GM23338 (cell line): Measurements from ENCODE around the gene GALNT14. TPM values are rescaled to one million over a fixed set of nuclear protein-coding genes. Genes with fewer than 3 reads are reported as not detected.

ENCODE experiments used
- ATAC-seq: fragments of 200-7000 bp; cut with Tn5 transposase; 3 replicates; pipeline ENCODE4 v1.9.1; 2020
- DNase-seq: peaks from one replicate; pipeline ENCODE4 v3.0.0-alpha.2; 2015; ENCODE audit warnings: low spot score
- H2AFZ ChIP-seq: fragments of 200-600 bp; sonication (generic); 2 replicates; pipeline ENCODE4 v1.8.0; 2016; ENCODE audit warnings: antibody characterized with exemption, mild to moderate bottlenecking, moderate library complexity
- H3F3A ChIP-seq: fragments of 200-600 bp; sonication (generic); replicated peaks from 2 replicates; pipeline ENCODE4 v1.8.0; 2017; ENCODE audit warnings: antibody characterized with exemption, mixed run types, low read depth
- H3K27ac ChIP-seq: fragments of 200-600 bp; sonication (generic); 2 replicates; pipeline ENCODE4 v1.6.1; 2016; ENCODE audit warnings: low read depth
- H3K27me3 ChIP-seq: fragments of 200-600 bp; sonication (generic); 2 replicates; pipeline ENCODE4 v1.8.0; 2016; ENCODE audit warnings: mild to moderate bottlenecking, mixed run types, moderate library complexity; ENCODE audit not compliant: insufficient read depth
- H3K36me3 ChIP-seq: fragments of 200-600 bp; sonication (generic); 2 replicates; pipeline ENCODE4 v1.8.0; 2016; ENCODE audit warnings: mild to moderate bottlenecking; ENCODE audit not compliant: insufficient read depth
- H3K4me1 ChIP-seq: fragments of 200-600 bp; sonication (generic); 2 replicates; pipeline ENCODE4 v1.8.0; 2016; ENCODE audit warnings: mild to moderate bottlenecking, moderate library complexity; ENCODE audit not compliant: insufficient read depth
- H3K4me2 ChIP-seq: fragments of 200-600 bp; sonication (generic); 2 replicates; pipeline ENCODE4 v1.7.1; 2017; ENCODE audit warnings: mixed run types
- H3K4me3 ChIP-seq: fragments of 200-600 bp; sonication (generic); 2 replicates; pipeline ENCODE4 v1.6.1; 2016; ENCODE audit warnings: mixed run types
- H3K79me2 ChIP-seq: fragments of 200-600 bp; sonication (generic); replicated peaks from 2 replicates; pipeline ENCODE4 v1.8.0; 2017; ENCODE audit warnings: mild to moderate bottlenecking; ENCODE audit not compliant: insufficient read depth
- H3K9me2 ChIP-seq: fragments of 200-600 bp; sonication (generic); 2 replicates; pipeline ENCODE4 v1.8.0; 2017; ENCODE audit not compliant: insufficient read depth
- H4K20me1 ChIP-seq: fragments of 200-600 bp; sonication (generic); replicated peaks from 2 replicates; pipeline ENCODE4 v1.8.0; 2017; ENCODE audit warnings: mild to moderate bottlenecking; ENCODE audit not compliant: insufficient read depth
- H3K27ac Mint-ChIP-seq: 2 replicates; pipeline ENCODE4 v1.8.0; 2020; ENCODE audit warnings: inconsistent platforms, mild to moderate bottlenecking, moderate library complexity, mixed read lengths
- H3K27me3 Mint-ChIP-seq: 3 replicates; pipeline ENCODE4 v1.8.0; 2022; ENCODE audit warnings: low read depth, mild to moderate bottlenecking, moderate library complexity, mixed read lengths, inconsistent platforms; ENCODE audit not compliant: insufficient read depth, poor library complexity
- H3K36me3 Mint-ChIP-seq: 3 replicates; pipeline ENCODE4 v1.8.0; 2021; ENCODE audit warnings: low read depth, mild to moderate bottlenecking, inconsistent platforms, moderate library complexity, mixed read lengths
- H3K4me1 Mint-ChIP-seq: 3 replicates; pipeline ENCODE4 v1.8.0; 2020; ENCODE audit warnings: mild to moderate bottlenecking, inconsistent platforms, mixed read lengths
- H3K4me3 Mint-ChIP-seq: 3 replicates; pipeline ENCODE4 v1.8.0; 2021; ENCODE audit warnings: moderate library complexity, mild to moderate bottlenecking, inconsistent platforms, mixed read lengths
- H3K9me3 Mint-ChIP-seq: 3 replicates; pipeline ENCODE4 v1.8.0; 2020; ENCODE audit warnings: moderate library complexity, mild to moderate bottlenecking, inconsistent platforms, mixed read lengths
- CREB1 ChIP-seq: fragments of 250-450 bp; sonication (Bioruptor Pico); IDR thresholded peaks from 2 replicates; pipeline ENCODE4 v1.5.0; 2020; ENCODE audit warnings: low read depth, mild to moderate bottlenecking, moderate library complexity
- CTCF ChIP-seq, 2 experiments: fragments of 200-600 bp in 1 of 2; sonication (generic) in 1 of 2; conservative IDR thresholded peaks; 2 replicates each; pipeline versions ENCODE4 v1.5.1 to v1.6.1; 2016 to 2017; ENCODE audit warnings: antibody characterized with exemption in 2 of 2, low read depth in 2 of 2, mild to moderate bottlenecking in 2 of 2, moderate library complexity in 1 of 2
- ETS1 ChIP-seq: IDR thresholded peaks from 2 replicates; pipeline ENCODE4 v1.6.1; 2016; ENCODE audit warnings: antibody characterized with exemption
- EZH2 ChIP-seq: fragments of 200-600 bp; sonication (generic); IDR thresholded peaks from one replicate; pipeline ENCODE4 v1.8.0; 2017; ENCODE audit warnings: antibody characterized with exemption, mild to moderate bottlenecking, low read depth; ENCODE audit not compliant: unreplicated experiment
- EZH2phosphoT487 ChIP-seq: fragments of 200-600 bp; sonication (generic); IDR thresholded peaks from one replicate; pipeline ENCODE4 v1.8.1; 2018; ENCODE audit warnings: antibody characterized with exemption; ENCODE audit not compliant: unreplicated experiment
- JUNB ChIP-seq: IDR thresholded peaks from one replicate; pipeline ENCODE4 v1.6.1; 2016; ENCODE audit warnings: antibody characterized with exemption; ENCODE audit not compliant: unreplicated experiment
- NANOG ChIP-seq: IDR thresholded peaks from 2 replicates; pipeline ENCODE4 v1.6.1; 2016; ENCODE audit warnings: antibody characterized with exemption, borderline replicate concordance
- POLR2AphosphoS5 ChIP-seq: IDR thresholded peaks from 2 replicates; pipeline ENCODE4 v1.6.1; 2016; ENCODE audit warnings: antibody characterized with exemption, low read depth
- REST ChIP-seq: IDR thresholded peaks from one replicate; pipeline ENCODE4 v1.6.1; 2018; ENCODE audit warnings: antibody characterized with exemption; ENCODE audit not compliant: unreplicated experiment
- STAT1 ChIP-seq: IDR thresholded peaks from one replicate; pipeline ENCODE4 v1.6.1; 2016; ENCODE audit warnings: antibody characterized with exemption; ENCODE audit not compliant: unreplicated experiment
- ZNF114 ChIP-seq: fragments of 250-450 bp; sonication (Bioruptor Pico); IDR thresholded peaks from 2 replicates; pipeline ENCODE4 v1.5.0; 2020; ENCODE audit warnings: mild to moderate bottlenecking, moderate library complexity
- ZNF331 ChIP-seq: fragments of 250-450 bp; sonication (Bioruptor Pico); IDR thresholded peaks from 2 replicates; pipeline ENCODE4 v1.5.0; 2020; ENCODE audit warnings: low read depth, mild to moderate bottlenecking, moderate library complexity
- ZNF462 ChIP-seq: fragments of 250-450 bp; sonication (Bioruptor Pico); IDR thresholded peaks from 2 replicates; pipeline ENCODE4 v1.5.0; 2020; ENCODE audit warnings: mild to moderate bottlenecking, moderate library complexity
- polyA plus RNA-seq: library from polyadenylated mRNA; unstranded; fragments of >200 nt; fragmentation: Nextera tagmentation; extraction: Ambion mirVana; gene quantifications from 2 replicates; pipeline ENCODE4 v1.2.1, GENCODE V29; 2016
- total RNA-seq: library from RNA; depleted of rRNA; stranded (reverse); fragments of >200 nt; shearing (Covaris generic); gene quantifications from 2 replicates; pipeline ENCODE4 v1.2.3, GENCODE V29; 2014

Gene GALNT14
- total and polyA plus RNA-seq, 2 experiments from 2014 or later: 5.4 to 7.7 TPM

- Histone ChIP-seq H3K4me3 (no peak overlapping the region), H3K4me2 (no peak overlapping the region), H2AFZ (no peak overlapping the region), H3K79me2 (no peaks in the 10 kb centered on the region), H4K20me1 (no peaks in the 10 kb centered on the region), H3K27ac (no peak overlapping the region), H3K4me1 (no peaks in the 10 kb centered on the region), H3K27me3 (no peaks in the 10 kb centered on the region), H3F3A (no peaks in the 10 kb centered on the region), H3K36me3 (no peaks in the 10 kb centered on the region), H3K9me2 (no peaks in the 10 kb centered on the region)
- TF ChIP-seq EZH2 (no peak), STAT1 (no peak), ETS1 (no peak), REST (no peak), ZNF462 (CRISPR knock-in tag) (no peak), ZNF331 (CRISPR knock-in tag) (no peak), POLR2AphosphoS5 (no peak), EZH2phosphoT487 (no peak), CTCF (conservative IDR thresholded peaks at IDR 0.05; ENCODE audit: low read depth in 2 of 2) (no peak), CREB1 (CRISPR knock-in tag) (no peak), NANOG (no peak), ZNF114 (CRISPR knock-in tag) (no peak), JUNB (no peak)
- peak overlapping the region; percentile 82 for H3K27ac Mint-ChIP-seq
- ATAC-seq: no peak
- H3K4me1 Mint-ChIP-seq: no peaks in the 10 kb centered on the region; the same call in 2 of the 3 replicates
- H3K27me3 Mint-ChIP-seq: peaks cover 6% of the 10 kb centered on the region
- no peaks in the 10 kb centered on the region for H3K9me3 Mint-ChIP-seq
- no peaks in the 10 kb centered on the region for H3K36me3 Mint-ChIP-seq
- H3K4me3 Mint-ChIP-seq: no peak overlapping the region
- DNase-seq: no peak
Measured at GRCh38 chr2:30964334-30965005, 173.8 kb downstream of the GALNT14 start.
